Measurements from ENCODE around the gene FAM47E.
A peak's percentile ranks its signal among the peaks of the same experiment; 100 is the strongest.

Gene FAM47E

GRCh38 chr4:76211769-76212708 lies 39.5 kb upstream of the FAM47E start:
- no peak for TF ChIP-seq EZH2phosphoT487 (IDR thresholded peaks at IDR 0.05; ENCODE audit: borderline replicate concordance, low read length)
- TF ChIP-seq, protein P1, sequence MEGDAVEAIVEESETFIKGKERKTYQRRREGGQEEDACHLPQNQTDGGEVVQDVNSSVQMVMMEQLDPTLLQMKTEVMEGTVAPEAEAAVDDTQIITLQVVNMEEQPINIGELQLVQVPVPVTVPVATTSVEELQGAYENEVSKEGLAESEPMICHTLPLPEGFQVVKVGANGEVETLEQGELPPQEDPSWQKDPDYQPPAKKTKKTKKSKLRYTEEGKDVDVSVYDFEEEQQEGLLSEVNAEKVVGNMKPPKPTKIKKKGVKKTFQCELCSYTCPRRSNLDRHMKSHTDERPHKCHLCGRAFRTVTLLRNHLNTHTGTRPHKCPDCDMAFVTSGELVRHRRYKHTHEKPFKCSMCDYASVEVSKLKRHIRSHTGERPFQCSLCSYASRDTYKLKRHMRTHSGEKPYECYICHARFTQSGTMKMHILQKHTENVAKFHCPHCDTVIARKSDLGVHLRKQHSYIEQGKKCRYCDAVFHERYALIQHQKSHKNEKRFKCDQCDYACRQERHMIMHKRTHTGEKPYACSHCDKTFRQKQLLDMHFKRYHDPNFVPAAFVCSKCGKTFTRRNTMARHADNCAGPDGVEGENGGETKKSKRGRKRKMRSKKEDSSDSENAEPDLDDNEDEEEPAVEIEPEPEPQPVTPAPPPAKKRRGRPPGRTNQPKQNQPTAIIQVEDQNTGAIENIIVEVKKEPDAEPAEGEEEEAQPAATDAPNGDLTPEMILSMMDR (IDR thresholded peaks at IDR 0.05; ENCODE audit: low read depth, low read length, poor library complexity, severe bottlenecking) = no peak
- Histone ChIP-seq H3F3A (ENCODE audit: control insufficient read depth, insufficient read depth) (no peaks in the 10 kb centered on the region), H3K4me3 (ENCODE audit: low read length) (no peak overlapping the region), H3K27me3 (ENCODE audit: control insufficient read depth, low read length) (peaks cover 40% of the 10 kb centered on the region), H4K20me1 (ENCODE audit: control insufficient read depth, insufficient read depth, low read depth, low read length) (no peaks in the 10 kb centered on the region), H3K36me3 (ENCODE audit: control insufficient read depth, low read length) (no peaks in the 10 kb centered on the region), H3K4me1 (ENCODE audit: control insufficient read depth, low read length) (peaks cover 15% of the 10 kb centered on the region), H3K27ac (ENCODE audit: low read depth, low read length) (no peak overlapping the region), H3K4me2 (ENCODE audit: low read length) (no peak overlapping the region), H3K79me2 (ENCODE audit: control insufficient read depth, low read length) (no peaks in the 10 kb centered on the region), H3K9me3 (ENCODE audit: control insufficient read depth, insufficient read depth, low read length) (no peaks in the 10 kb centered on the region), H3K9me2 (replicated peaks; ENCODE audit: control insufficient read depth, low read length) (no peaks in the 10 kb centered on the region)

DNA sequence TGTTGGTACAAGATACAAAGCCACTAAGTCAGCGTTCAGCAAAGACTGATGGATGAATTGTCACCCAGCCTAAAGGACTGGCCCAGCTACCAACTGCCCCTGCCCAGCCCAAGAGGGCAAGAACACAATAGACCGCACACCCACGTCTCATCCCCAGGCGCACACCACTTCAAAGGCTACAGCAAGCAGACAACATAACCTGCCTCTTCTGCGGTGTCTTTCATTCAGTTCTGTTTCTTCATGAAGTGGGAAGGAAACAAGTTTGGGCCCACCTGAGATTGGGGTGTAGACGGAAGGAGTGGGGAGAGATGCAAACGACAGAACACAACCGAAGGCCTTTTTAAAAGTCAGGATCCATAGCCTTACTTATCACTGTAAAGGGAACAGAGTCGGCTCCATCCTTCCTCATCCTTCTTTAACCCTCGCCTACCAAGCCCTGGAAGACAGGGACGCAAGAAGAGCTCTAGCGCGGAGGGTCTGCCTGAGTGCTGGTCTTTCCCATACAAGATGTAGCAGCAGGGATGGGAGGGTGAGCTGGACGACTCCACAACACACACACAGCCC lies 38.6 kb upstream of the FAM47E start:
- TF ChIP-seq, protein P1 (IDR thresholded peaks at IDR 0.05; ENCODE audit: low read depth, low read length, poor library complexity, severe bottlenecking) = no peak
- Histone ChIP-seq H3K27me3 (ENCODE audit: control insufficient read depth, low read length) (peaks cover 37% of the 10 kb centered on the region), H3K4me1 (ENCODE audit: control insufficient read depth, low read length) (peaks cover 15% of the 10 kb centered on the region), H3K4me3 (ENCODE audit: low read length) (peak overlapping the region; percentile 73), H3F3A (ENCODE audit: control insufficient read depth, insufficient read depth) (no peaks in the 10 kb centered on the region), H3K9me3 (ENCODE audit: control insufficient read depth, insufficient read depth, low read length) (no peaks in the 10 kb centered on the region), H3K79me2 (ENCODE audit: control insufficient read depth, low read length) (no peaks in the 10 kb centered on the region), H3K36me3 (ENCODE audit: control insufficient read depth, low read length) (no peaks in the 10 kb centered on the region), H3K4me2 (ENCODE audit: low read length) (peak overlapping the region; percentile 88), H4K20me1 (ENCODE audit: control insufficient read depth, insufficient read depth, low read depth, low read length) (no peaks in the 10 kb centered on the region), H3K9me2 (replicated peaks; ENCODE audit: control insufficient read depth, low read length) (no peaks in the 10 kb centered on the region), H3K27ac (ENCODE audit: low read depth, low read length) (no peak overlapping the region)

DNA sequence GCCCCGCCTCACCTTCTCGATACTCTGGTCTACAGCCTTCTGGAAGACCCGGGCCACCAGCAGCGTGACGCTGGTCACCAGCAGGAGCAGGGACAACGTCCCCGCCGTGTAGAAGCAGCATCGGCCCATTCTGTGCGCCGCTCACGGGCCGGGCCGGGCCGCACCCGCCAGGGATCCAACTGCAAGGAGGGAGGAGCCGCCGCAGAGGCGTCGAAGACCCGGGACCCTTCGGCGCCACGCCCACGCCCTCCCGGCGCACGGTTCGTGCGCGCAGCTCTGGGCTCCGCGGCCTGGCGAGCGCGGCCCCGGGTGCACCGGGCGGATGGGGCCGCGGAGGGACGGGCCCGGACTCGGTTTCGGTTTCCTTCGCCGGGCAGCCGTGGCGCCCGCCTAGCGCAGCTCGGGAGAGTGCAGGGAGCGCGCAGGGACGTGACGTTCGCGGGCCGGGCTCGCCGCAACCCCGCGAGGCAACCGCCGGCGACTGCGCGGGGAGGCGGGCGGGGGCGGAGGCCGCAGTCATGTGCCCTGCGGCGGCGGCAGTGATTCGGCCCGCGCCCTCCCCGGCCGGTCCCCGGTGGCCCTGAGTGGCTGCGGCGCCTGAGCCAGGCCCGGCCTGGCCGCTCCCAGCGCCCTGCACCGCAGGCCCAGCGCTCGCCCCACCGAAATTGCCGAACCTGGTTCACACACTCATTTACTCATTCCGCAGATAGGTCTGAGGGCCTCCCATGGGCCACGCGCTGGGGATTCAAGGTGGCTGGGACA lies 37.9 kb upstream of the FAM47E start, which contains the start of gene SCARB2:
Gene SCARB2 (minus strand): TSS at position 410 of the 762 bp plus-strand sequence. CDS start 281 bp downstream, at position 129.
- Histone ChIP-seq H3K4me1 (ENCODE audit: control insufficient read depth, low read length) (peaks cover 15% of the 10 kb centered on the region), H3K4me2 (ENCODE audit: low read length) (peak within 1 kb of the TSS; percentile 88), H3K79me2 (ENCODE audit: control insufficient read depth, low read length) (no peaks in the 10 kb centered on the region), H3K9me3 (ENCODE audit: control insufficient read depth, insufficient read depth, low read length) (no peaks in the 10 kb centered on the region), H4K20me1 (ENCODE audit: control insufficient read depth, insufficient read depth, low read depth, low read length) (no peaks in the 10 kb centered on the region), H3K27ac (ENCODE audit: low read depth, low read length) (no peak within 1 kb of the TSS), H3F3A (ENCODE audit: control insufficient read depth, insufficient read depth) (no peaks in the 10 kb centered on the region), H3K4me3 (ENCODE audit: low read length) (peak within 1 kb of the TSS; percentile 73), H3K36me3 (ENCODE audit: control insufficient read depth, low read length) (no peaks in the 10 kb centered on the region), H3K27me3 (ENCODE audit: control insufficient read depth, low read length) (peaks cover 37% of the 10 kb centered on the region), H3K9me2 (replicated peaks; ENCODE audit: control insufficient read depth, low read length) (no peaks in the 10 kb centered on the region)
- TF ChIP-seq, protein P1 (IDR thresholded peaks at IDR 0.05; ENCODE audit: low read depth, low read length, poor library complexity, severe bottlenecking) = no peak
- no peak for TF ChIP-seq EZH2phosphoT487 (IDR thresholded peaks at IDR 0.05; ENCODE audit: borderline replicate concordance, low read length)

All from DOHH2 (cell line).